ENCODE results near the gene NHSL2.
A peak's percentile ranks its signal among the peaks of the same experiment; 100 is the strongest.

Gene NHSL2

GRCh38 chrX:72142794-72143608 is 232.4 kb downstream of the NHSL2 start:
- no peak for TF ChIP-seq MYC (IDR thresholded peaks at IDR 0.05; ENCODE audit: low read depth, low read length)
- no peak for TF ChIP-seq POLR2A (IDR thresholded peaks at IDR 0.05; ENCODE audit: extremely low read depth, insufficient read length)
- no peak for TF ChIP-seq MAX (IDR thresholded peaks at IDR 0.05; ENCODE audit: low read depth, low read length)
- TF ChIP-seq CTCF (IDR thresholded peaks at IDR 0.05; ENCODE audit: low read depth, low read length), result no peak
- peak; percentile 73 for DNase-seq (ENCODE audit: low read depth)
- no peak overlapping the region for H3K4me3 ChIP-seq (ENCODE audit: low read depth, low read length)

- H3K4me3 ChIP-seq (ENCODE audit: low read depth, low read length), result no peak overlapping the region
- DNase-seq (ENCODE audit: low read depth), result no peak
Measured at GRCh38 chrX:72143609-72143907, 232.9 kb downstream of the NHSL2 start.

DNA sequence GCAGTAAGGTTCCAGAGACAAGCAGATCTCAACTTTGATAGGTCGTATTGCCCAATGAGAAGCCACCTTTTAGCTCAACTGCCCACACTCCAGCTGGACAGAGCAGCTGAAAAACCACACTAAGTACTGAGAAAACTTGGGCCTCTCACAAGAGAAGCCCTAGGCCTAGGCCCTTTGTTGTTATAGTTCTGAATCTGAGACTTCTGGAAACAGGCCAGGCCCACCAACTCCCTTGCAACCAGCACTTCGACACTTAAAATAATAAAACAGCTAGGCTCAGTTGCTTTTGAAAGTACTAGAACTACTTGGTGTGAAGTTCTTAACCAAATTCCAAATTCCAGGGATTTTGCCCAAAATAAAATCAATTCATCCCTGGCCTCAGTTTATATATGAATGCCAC is 234.5 kb downstream of the NHSL2 start:
- DNase-seq (ENCODE audit: low read depth), result no peak
- no peak overlapping the region for H3K4me3 ChIP-seq (ENCODE audit: low read depth, low read length)
- TF ChIP-seq POLR2A (IDR thresholded peaks at IDR 0.05; ENCODE audit: extremely low read depth, insufficient read length) (no peak), MYC (IDR thresholded peaks at IDR 0.05; ENCODE audit: low read depth, low read length) (no peak), CTCF (IDR thresholded peaks at IDR 0.05; ENCODE audit: low read depth, low read length) (no peak), MAX (IDR thresholded peaks at IDR 0.05; ENCODE audit: low read depth, low read length) (no peak)

More at GRCh38 chrX:72143609-72143907, 232.9 kb downstream of the NHSL2 start:
- no peak for TF ChIP-seq MAX (IDR thresholded peaks at IDR 0.05; ENCODE audit: low read depth, low read length)
- no peak for TF ChIP-seq CTCF (IDR thresholded peaks at IDR 0.05; ENCODE audit: low read depth, low read length)
- TF ChIP-seq POLR2A (IDR thresholded peaks at IDR 0.05; ENCODE audit: extremely low read depth, insufficient read length), result no peak
- no peak for TF ChIP-seq MYC (IDR thresholded peaks at IDR 0.05; ENCODE audit: low read depth, low read length)

- no peak overlapping the region for H3K4me3 ChIP-seq (ENCODE audit: low read depth, low read length)
- DNase-seq (ENCODE audit: low read depth), result no peak
- no peak for TF ChIP-seq MYC (IDR thresholded peaks at IDR 0.05; ENCODE audit: low read depth, low read length)
- no peak for TF ChIP-seq POLR2A (IDR thresholded peaks at IDR 0.05; ENCODE audit: extremely low read depth, insufficient read length)
- no peak for TF ChIP-seq CTCF (IDR thresholded peaks at IDR 0.05; ENCODE audit: low read depth, low read length)
- TF ChIP-seq MAX (IDR thresholded peaks at IDR 0.05; ENCODE audit: low read depth, low read length), result no peak
Measured at GRCh38 chrX:72146527-72146926, 235.9 kb downstream of the NHSL2 start.

GRCh38 chrX:72158773-72159172 is 248.1 kb downstream of the NHSL2 start:
- DNase-seq (ENCODE audit: low read depth), result no peak
- TF ChIP-seq CTCF (IDR thresholded peaks at IDR 0.05; ENCODE audit: low read depth, low read length) (no peak), MYC (IDR thresholded peaks at IDR 0.05; ENCODE audit: low read depth, low read length) (no peak), POLR2A (IDR thresholded peaks at IDR 0.05; ENCODE audit: extremely low read depth, insufficient read length) (no peak)
- H3K4me3 ChIP-seq (ENCODE audit: low read depth, low read length), result no peak overlapping the region

All from NB4 (cell line).